Measurements from ENCODE around the gene SLC41A2.

DNA sequence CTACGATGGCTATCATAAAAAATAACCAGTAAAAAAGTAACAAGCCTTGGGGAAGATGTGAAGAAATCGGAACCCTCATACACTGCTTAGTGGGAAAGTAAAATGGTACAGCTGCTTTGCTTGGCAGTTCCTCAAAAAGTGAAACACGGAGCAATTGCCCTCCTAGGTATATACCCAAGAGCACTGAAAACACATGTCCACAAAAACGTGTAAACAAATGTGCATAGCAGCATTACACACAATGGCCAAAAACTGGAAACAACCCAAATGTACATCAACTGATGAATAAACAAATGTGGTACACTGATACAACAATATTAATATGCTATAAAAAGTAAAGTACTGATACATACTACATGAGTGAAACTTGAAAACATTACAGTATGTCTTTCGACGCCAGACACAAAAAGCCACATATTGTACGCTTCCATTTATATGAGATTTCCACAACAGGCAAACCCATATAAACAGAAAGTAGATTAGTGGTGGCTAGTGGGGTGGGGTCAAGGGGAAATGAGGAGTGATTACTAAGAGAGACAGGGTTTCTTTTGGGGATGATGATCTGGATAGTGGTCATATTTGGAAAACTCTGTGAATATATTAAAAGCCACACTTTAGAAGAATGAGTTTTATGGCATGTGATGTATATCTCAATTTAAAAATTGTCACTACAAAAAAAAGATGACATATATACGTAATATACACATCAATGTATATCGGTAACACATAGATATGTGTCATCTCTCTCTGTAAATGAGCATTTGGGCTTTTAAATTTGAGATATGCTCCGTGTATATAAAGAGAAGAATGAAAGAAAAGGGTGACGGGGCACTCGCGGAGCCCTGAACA lies 996 bp downstream of the SLC41A2 start:
- TF ChIP-seq CTCF (IDR thresholded peaks at IDR 0.05; ENCODE audit: insufficient read depth, low read length): no peak
- TF ChIP-seq GABPA (IDR thresholded peaks at IDR 0.05; ENCODE audit: low read depth): no peak
- no peak for TF ChIP-seq POLR2AphosphoS5 (IDR thresholded peaks at IDR 0.05; ENCODE audit: low read depth)
- TF ChIP-seq, protein P1, sequence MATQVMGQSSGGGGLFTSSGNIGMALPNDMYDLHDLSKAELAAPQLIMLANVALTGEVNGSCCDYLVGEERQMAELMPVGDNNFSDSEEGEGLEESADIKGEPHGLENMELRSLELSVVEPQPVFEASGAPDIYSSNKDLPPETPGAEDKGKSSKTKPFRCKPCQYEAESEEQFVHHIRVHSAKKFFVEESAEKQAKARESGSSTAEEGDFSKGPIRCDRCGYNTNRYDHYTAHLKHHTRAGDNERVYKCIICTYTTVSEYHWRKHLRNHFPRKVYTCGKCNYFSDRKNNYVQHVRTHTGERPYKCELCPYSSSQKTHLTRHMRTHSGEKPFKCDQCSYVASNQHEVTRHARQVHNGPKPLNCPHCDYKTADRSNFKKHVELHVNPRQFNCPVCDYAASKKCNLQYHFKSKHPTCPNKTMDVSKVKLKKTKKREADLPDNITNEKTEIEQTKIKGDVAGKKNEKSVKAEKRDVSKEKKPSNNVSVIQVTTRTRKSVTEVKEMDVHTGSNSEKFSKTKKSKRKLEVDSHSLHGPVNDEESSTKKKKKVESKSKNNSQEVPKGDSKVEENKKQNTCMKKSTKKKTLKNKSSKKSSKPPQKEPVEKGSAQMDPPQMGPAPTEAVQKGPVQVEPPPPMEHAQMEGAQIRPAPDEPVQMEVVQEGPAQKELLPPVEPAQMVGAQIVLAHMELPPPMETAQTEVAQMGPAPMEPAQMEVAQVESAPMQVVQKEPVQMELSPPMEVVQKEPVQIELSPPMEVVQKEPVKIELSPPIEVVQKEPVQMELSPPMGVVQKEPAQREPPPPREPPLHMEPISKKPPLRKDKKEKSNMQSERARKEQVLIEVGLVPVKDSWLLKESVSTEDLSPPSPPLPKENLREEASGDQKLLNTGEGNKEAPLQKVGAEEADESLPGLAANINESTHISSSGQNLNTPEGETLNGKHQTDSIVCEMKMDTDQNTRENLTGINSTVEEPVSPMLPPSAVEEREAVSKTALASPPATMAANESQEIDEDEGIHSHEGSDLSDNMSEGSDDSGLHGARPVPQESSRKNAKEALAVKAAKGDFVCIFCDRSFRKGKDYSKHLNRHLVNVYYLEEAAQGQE (IDR thresholded peaks at IDR 0.05; ENCODE audit: insufficient replicate concordance, low read depth): no peak
- TF ChIP-seq SPI1 (IDR thresholded peaks at IDR 0.05; ENCODE audit: borderline replicate concordance, low read depth): peak; percentile 71; the same call in 1 of the 2 replicates
